ENCODE results near the gene PKNOX2.

PKNOX2 gene

GRCh38 chr11:125429807-125430678, 265.5 kb downstream of the PKNOX2 start:
- Histone ChIP-seq H3K4me1 (ENCODE audit: control insufficient read depth, insufficient read depth, low read length) (peaks cover 5% of the 10 kb centered on the region; the same call in 1 of the 2 replicates), H3K9me3 (ENCODE audit: control insufficient read depth, insufficient read depth, low read length) (no peaks in the 10 kb centered on the region), H3K36me3 (ENCODE audit: control insufficient read depth, insufficient read depth, low read length) (no peaks in the 10 kb centered on the region), H3K4me3 (ENCODE audit: low read length) (no peak overlapping the region), H3K27me3 (ENCODE audit: control insufficient read depth, insufficient read depth, low read length) (no peaks in the 10 kb centered on the region), H3K27ac (ENCODE audit: low read length) (no peak overlapping the region)
- no CpG with 5 or more reads among the region's 18 CpGs for WGBS (ENCODE audit: insufficient coverage, insufficient read length)
- no peak for DNase-seq (ENCODE audit: low read depth, low spot score)

GRCh38 chr11:125431009-125431408, 266.5 kb downstream of the PKNOX2 start:
- H3K36me3 ChIP-seq (ENCODE audit: control insufficient read depth, insufficient read depth, low read length) = no peaks in the 10 kb centered on the region
- no peaks in the 10 kb centered on the region for H3K9me3 ChIP-seq (ENCODE audit: control insufficient read depth, insufficient read depth, low read length)
- H3K4me1 ChIP-seq (ENCODE audit: control insufficient read depth, insufficient read depth, low read length) = peaks cover 8% of the 10 kb centered on the region; the same call in 1 of the 2 replicates
- no CpG with 5 or more reads among the region's 8 CpGs for whole genome bisulfite sequencing (ENCODE audit: insufficient coverage, insufficient read length)
- no peaks in the 10 kb centered on the region for H3K27me3 ChIP-seq (ENCODE audit: control insufficient read depth, insufficient read depth, low read length)
- H3K4me3 ChIP-seq (ENCODE audit: low read length) = no peak overlapping the region
- no peak for DNase-seq (ENCODE audit: low read depth, low spot score)
- no peak overlapping the region for H3K27ac ChIP-seq (ENCODE audit: low read length)

- H3K36me3 ChIP-seq (ENCODE audit: control insufficient read depth, insufficient read depth, low read length) = no peaks in the 10 kb centered on the region
- no CpG with 5 or more reads among the region's 8 CpGs for WGBS (ENCODE audit: insufficient coverage, insufficient read length)
- H3K27ac ChIP-seq (ENCODE audit: low read length) = no peak overlapping the region
- H3K27me3 ChIP-seq (ENCODE audit: control insufficient read depth, insufficient read depth, low read length) = no peaks in the 10 kb centered on the region
- H3K9me3 ChIP-seq (ENCODE audit: control insufficient read depth, insufficient read depth, low read length) = no peaks in the 10 kb centered on the region
- H3K4me1 ChIP-seq (ENCODE audit: control insufficient read depth, insufficient read depth, low read length) = peaks cover 8% of the 10 kb centered on the region; the same call in 1 of the 2 replicates
- no peak for DNase-seq (ENCODE audit: low read depth, low spot score)
- no peak overlapping the region for H3K4me3 ChIP-seq (ENCODE audit: low read length)
These were observed 266.9 kb downstream of the PKNOX2 start for GRCh38 chr11:125431481-125431880.

GRCh38 chr11:125433454-125434121, 269.0 kb downstream of the PKNOX2 start:
- H3K27me3 ChIP-seq (ENCODE audit: control insufficient read depth, insufficient read depth, low read length) = no peaks in the 10 kb centered on the region
- DNase-seq (ENCODE audit: low read depth, low spot score) = peak; percentile 75
- no CpG with 5 or more reads among the region's 11 CpGs for WGBS (ENCODE audit: insufficient coverage, insufficient read length)
- no peak overlapping the region for H3K4me3 ChIP-seq (ENCODE audit: low read length)
- H3K9me3 ChIP-seq (ENCODE audit: control insufficient read depth, insufficient read depth, low read length) = no peaks in the 10 kb centered on the region
- peaks cover 7% of the 10 kb centered on the region; the same call in 1 of the 2 replicates for H3K4me1 ChIP-seq (ENCODE audit: control insufficient read depth, insufficient read depth, low read length)
- no peak overlapping the region for H3K27ac ChIP-seq (ENCODE audit: low read length)
- no peaks in the 10 kb centered on the region for H3K36me3 ChIP-seq (ENCODE audit: control insufficient read depth, insufficient read depth, low read length)

- Histone ChIP-seq H3K4me3 (ENCODE audit: low read length) (no peak overlapping the region), H3K4me1 (ENCODE audit: control insufficient read depth, insufficient read depth, low read length) (peaks cover 3% of the 10 kb centered on the region; the same call in 1 of the 2 replicates), H3K27me3 (ENCODE audit: control insufficient read depth, insufficient read depth, low read length) (no peaks in the 10 kb centered on the region), H3K27ac (ENCODE audit: low read length) (no peak overlapping the region), H3K36me3 (ENCODE audit: control insufficient read depth, insufficient read depth, low read length) (no peaks in the 10 kb centered on the region), H3K9me3 (ENCODE audit: control insufficient read depth, insufficient read depth, low read length) (no peaks in the 10 kb centered on the region)
- no CpG with 5 or more reads among the region's 9 CpGs for WGBS (ENCODE audit: insufficient coverage, insufficient read length)
- DNase-seq (ENCODE audit: low read depth, low spot score) = no peak
These were observed 271.1 kb downstream of the PKNOX2 start for GRCh38 chr11:125435461-125436238.

- Histone ChIP-seq H3K27me3 (ENCODE audit: control insufficient read depth, insufficient read depth, low read length) (no peaks in the 10 kb centered on the region), H3K9me3 (ENCODE audit: control insufficient read depth, insufficient read depth, low read length) (no peaks in the 10 kb centered on the region), H3K27ac (ENCODE audit: low read length) (no peak overlapping the region), H3K4me3 (ENCODE audit: low read length) (no peak overlapping the region), H3K4me1 (ENCODE audit: control insufficient read depth, insufficient read depth, low read length) (peaks cover 5% of the 10 kb centered on the region), H3K36me3 (ENCODE audit: control insufficient read depth, insufficient read depth, low read length) (no peaks in the 10 kb centered on the region)
- DNase-seq (ENCODE audit: low read depth, low spot score) = no peak
- no CpG with 5 or more reads among the region's 11 CpGs for WGBS (ENCODE audit: insufficient coverage, insufficient read length)
These were observed 277.3 kb downstream of the PKNOX2 start for GRCh38 chr11:125441648-125442410.

GRCh38 chr11:125442946-125443345, 278.4 kb downstream of the PKNOX2 start:
- Histone ChIP-seq H3K4me1 (ENCODE audit: control insufficient read depth, insufficient read depth, low read length) (peaks cover 5% of the 10 kb centered on the region), H3K36me3 (ENCODE audit: control insufficient read depth, insufficient read depth, low read length) (no peaks in the 10 kb centered on the region), H3K27me3 (ENCODE audit: control insufficient read depth, insufficient read depth, low read length) (no peaks in the 10 kb centered on the region), H3K4me3 (ENCODE audit: low read length) (no peak overlapping the region), H3K27ac (ENCODE audit: low read length) (no peak overlapping the region), H3K9me3 (ENCODE audit: control insufficient read depth, insufficient read depth, low read length) (no peaks in the 10 kb centered on the region)
- WGBS (ENCODE audit: insufficient coverage, insufficient read length) = no CpG with 5 or more reads among the region's 6 CpGs
- no peak for DNase-seq (ENCODE audit: low read depth, low spot score)

- no peak for DNase-seq (ENCODE audit: low read depth, low spot score)
- Histone ChIP-seq H3K4me1 (ENCODE audit: control insufficient read depth, insufficient read depth, low read length) (peaks cover 5% of the 10 kb centered on the region), H3K27ac (ENCODE audit: low read length) (no peak overlapping the region), H3K36me3 (ENCODE audit: control insufficient read depth, insufficient read depth, low read length) (no peaks in the 10 kb centered on the region), H3K9me3 (ENCODE audit: control insufficient read depth, insufficient read depth, low read length) (no peaks in the 10 kb centered on the region), H3K4me3 (ENCODE audit: low read length) (no peak overlapping the region), H3K27me3 (ENCODE audit: control insufficient read depth, insufficient read depth, low read length) (no peaks in the 10 kb centered on the region)
- no CpG with 5 or more reads among the region's 10 CpGs for WGBS (ENCODE audit: insufficient coverage, insufficient read length)
These were observed 279.3 kb downstream of the PKNOX2 start for GRCh38 chr11:125443767-125444311.

GRCh38 chr11:125445731-125446130, 281.2 kb downstream of the PKNOX2 start:
- WGBS (ENCODE audit: insufficient coverage, insufficient read length) = no CpG with 5 or more reads among the region's 12 CpGs
- H3K27me3 ChIP-seq (ENCODE audit: control insufficient read depth, insufficient read depth, low read length) = no peaks in the 10 kb centered on the region
- H3K36me3 ChIP-seq (ENCODE audit: control insufficient read depth, insufficient read depth, low read length) = no peaks in the 10 kb centered on the region

More at GRCh38 chr11:125445731-125446130, 281.2 kb downstream of the PKNOX2 start:
- Histone ChIP-seq H3K9me3 (ENCODE audit: control insufficient read depth, insufficient read depth, low read length) (no peaks in the 10 kb centered on the region), H3K4me3 (ENCODE audit: low read length) (no peak overlapping the region), H3K4me1 (ENCODE audit: control insufficient read depth, insufficient read depth, low read length) (peaks cover 5% of the 10 kb centered on the region), H3K27ac (ENCODE audit: low read length) (no peak overlapping the region)
- DNase-seq (ENCODE audit: low read depth, low spot score) = no peak

Data from iPS DF 6.9 (cell line).